GM18868 (cell line): ENCODE results near the gene SLC38A2.

Experiments
- ATAC-seq: cut with Tn5 transposase; IDR thresholded peaks from one replicate; pipeline ENCODE4 v1.9.1; 2021; ENCODE audit warnings: mild to moderate bottlenecking, moderate library complexity; ENCODE audit not compliant: unreplicated experiment

SLC38A2 gene

DNA sequence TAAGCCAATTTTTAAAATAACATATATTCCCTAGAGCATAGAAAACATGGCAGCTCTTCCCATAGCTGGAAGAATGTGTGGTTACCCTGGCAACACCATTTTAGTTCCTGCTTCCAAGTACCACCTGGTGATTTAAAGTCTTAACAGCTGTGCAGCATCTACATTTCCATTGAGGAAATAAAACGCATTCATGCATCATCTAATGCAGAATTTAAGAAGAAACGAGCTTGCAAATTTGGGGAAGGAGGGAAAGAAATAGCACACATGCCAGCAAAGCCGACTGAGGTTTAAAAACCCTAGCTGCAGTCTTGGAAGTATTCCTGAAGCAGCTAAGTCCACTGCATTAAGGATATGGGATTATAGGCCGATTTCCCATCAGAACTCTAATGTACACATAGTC, 22.8 kb upstream of the SLC38A2 start:
- no peak for ATAC-seq

DNA sequence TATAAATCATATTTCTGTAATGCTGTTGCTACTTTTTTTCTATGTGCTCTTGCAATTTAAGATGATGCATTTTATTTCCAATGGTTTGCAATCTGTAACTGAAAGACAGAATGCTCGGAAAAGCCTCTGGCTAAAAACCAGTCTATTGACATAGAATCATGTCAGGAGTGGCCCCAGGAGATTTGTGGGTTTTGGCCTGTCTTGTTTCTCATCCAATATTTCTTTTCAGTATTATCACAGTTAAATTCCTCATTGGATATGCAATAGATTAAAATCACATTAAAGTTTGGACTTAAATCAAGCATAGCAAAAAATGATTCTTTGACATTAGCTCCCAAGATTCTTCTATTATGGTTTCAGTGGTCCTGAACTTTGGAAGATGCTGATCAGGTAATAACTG, 19.1 kb upstream of the SLC38A2 start:
- no peak for ATAC-seq

DNA sequence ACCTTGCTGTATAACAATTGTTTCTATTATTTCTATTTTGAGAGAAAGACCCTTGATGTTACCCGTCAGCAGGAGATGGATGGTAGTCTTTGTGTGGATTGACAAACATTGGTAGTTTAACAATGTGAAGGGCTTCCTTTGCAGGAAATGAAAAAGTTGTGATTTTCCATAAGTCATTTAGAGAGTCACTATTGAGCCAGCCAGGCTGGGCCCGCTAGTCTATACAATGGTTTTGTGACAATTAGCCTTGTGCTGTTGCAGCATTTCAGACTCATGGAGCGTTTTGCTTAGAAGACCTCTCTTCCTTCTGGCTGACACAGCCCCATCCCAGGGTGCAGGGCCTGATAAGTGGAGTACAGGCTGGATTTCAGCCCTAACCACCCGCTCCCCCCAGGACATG, 18.3 kb upstream of the SLC38A2 start:
- ATAC-seq, result no peak

DNA sequence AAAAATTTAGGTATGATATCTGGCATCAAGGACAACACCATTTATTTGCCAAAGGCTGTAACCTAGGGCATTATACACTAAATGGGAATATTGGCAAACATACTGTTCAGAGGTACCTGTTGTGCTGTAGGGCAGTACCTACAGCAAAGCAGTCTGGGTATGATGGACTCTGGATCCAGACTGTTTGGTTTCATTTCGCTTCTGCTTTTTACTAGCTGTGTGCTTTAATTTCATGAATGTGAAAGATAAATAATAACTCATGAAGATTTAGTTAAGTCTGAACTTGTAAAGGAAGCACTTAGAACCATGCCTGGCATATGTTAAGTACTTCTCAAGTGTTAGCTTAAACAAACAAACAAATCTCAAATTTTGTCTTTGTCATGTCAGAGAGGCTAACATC, 17.7 kb upstream of the SLC38A2 start:
- no peak for ATAC-seq

DNA sequence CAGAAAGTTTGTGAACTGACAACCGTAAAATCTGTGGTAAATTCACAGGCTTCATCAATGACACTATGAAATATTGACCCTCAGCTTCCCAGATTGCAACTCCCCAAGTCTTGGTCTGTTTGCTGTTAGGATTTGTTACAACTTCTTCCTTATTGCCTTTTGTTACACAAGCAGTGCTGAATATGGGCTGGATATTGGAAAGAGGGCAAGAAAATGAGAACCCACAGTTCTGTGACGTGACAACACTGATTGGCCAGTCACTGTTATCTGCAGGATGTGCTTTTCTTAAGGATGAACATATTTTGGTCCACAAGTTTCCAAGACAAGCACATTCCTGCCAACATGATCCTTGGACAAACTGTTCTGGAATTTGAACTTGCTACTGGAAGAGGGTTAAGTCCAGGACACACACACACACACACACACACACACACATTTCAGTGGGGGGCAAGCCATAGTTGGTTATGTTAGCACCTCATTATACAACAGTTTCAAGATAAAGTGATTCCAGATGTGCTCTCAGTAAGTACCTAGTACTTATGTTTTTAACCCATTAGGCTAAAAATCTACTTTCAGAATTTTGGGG, 16.6 kb upstream of the SLC38A2 start:
- no peak for ATAC-seq

DNA sequence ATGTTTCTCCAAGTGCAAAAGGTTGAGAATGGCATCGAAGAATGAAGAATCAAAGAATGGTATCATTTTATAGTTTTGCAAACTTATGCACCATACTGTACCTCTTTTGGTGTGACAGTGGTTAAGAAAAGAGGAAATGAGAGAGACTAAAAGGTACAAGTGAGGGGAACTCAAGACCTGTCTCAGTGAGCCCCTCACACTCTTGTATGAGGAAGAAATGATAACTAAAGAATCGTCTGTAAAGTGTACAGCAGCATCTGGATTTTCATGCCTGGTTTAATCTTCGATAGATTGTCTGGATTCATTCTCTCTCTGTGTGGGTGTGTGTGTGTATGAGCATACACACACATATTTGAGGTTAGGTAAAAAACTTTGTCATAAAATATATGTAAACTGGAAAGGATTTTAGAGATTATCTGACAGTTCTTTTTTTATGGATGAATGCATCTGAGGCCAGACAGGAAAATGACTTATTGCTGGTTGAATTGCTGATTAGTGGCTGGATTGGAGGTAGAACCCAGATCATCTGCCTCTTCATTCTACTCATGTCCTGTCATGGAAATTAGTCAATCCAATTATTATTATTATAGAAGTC, 16.0 kb upstream of the SLC38A2 start:
- peak; percentile 69 for ATAC-seq

DNA sequence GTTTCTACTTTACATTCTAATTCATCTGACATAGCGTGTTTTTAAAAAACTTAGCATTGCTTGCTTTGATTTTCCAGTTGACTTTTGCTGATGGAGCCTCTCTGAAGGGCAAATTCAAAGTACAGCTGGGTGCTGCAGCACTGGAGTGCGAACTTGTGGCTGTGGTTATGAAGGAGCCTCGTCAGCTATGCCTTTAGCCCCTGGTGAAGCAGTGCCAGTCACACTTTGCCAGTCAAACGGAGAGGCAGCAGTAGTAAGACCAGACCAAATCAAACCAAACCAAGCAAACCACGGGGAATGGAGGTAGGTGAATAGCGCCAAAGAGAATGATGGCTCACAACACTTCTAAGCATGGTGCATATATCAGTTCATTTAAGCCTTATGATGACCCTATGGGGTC, 15.1 kb upstream of the SLC38A2 start:
- peak; percentile 12 for ATAC-seq

DNA sequence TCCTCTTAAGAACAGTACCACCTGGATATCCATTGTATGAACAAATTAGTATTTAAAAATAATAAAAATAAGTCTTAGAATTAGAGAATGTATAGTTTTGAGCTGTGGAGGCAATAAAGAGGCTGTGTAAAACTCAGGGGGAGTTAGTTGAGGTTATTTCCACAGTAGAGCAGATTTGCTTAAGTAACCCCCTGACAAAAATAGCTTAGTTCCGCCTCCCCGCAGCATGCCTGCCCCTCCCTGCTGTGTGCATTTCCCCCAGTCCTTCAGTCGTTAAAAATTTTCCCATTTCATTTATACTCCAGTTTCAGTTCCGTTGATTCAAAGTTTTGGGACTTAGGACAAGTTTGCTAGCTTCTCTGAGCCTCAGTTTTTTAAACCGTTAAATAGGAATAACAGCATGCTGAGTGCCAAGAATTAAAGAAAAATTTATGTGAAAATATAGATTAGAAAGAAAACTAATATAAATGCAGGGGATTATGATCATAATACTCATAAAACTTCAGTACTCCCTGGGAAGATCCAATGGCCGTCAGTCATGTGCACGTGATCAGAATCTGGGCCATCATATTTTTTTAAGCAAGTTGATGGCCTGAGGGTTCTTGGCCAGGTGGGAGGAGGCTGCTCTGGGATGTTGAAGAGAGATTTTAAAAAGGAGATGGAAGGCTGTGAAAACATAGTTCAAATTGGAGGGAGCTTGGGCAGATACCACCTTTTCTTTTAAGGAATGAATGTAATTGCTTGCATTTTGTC, 14.5 kb upstream of the SLC38A2 start:
- peak; percentile 33 for ATAC-seq

DNA sequence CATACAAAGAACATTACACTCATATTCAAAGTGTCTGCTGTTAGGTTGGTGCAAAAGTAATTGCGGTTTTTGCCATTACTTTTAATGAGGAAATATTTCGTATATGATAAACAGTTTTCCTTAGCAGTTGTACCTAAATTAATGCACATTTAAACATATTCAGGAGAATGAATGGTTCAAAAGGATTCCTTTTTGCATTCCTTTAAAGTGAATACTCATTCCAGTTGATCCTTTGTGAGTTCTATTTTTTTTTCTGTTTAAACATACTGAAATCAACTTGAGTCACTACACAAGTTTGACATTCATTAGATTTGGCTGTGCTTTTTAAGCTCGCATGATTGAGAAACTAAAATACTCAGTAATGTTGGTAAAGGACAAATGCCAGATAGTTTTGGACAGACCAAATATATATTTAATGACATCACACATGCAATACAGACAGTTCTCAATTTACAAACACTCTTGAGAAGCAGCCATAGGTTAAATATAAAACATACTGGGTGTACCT, 13.8 kb upstream of the SLC38A2 start:
- no peak for ATAC-seq

DNA sequence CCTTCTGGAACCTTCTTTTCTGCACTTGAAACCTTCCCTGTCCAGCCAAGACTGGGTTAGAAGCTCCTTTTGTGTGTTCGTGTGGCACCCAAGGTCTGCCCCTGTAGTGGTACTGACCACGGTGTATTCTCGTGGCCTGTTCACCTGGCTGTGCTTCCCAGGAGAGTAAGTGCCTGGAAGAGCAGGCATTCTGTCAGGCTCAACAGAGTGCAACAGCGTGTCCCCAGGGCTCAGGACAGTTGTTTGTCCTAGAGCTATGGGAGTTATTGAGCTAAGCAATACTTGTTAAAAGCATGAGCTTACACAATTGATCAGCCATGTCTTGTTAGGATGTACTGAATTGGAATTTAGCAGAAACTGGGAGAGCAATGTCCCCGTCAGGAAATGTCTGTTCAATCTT, 12.9 kb upstream of the SLC38A2 start:
- ATAC-seq, result no peak

DNA sequence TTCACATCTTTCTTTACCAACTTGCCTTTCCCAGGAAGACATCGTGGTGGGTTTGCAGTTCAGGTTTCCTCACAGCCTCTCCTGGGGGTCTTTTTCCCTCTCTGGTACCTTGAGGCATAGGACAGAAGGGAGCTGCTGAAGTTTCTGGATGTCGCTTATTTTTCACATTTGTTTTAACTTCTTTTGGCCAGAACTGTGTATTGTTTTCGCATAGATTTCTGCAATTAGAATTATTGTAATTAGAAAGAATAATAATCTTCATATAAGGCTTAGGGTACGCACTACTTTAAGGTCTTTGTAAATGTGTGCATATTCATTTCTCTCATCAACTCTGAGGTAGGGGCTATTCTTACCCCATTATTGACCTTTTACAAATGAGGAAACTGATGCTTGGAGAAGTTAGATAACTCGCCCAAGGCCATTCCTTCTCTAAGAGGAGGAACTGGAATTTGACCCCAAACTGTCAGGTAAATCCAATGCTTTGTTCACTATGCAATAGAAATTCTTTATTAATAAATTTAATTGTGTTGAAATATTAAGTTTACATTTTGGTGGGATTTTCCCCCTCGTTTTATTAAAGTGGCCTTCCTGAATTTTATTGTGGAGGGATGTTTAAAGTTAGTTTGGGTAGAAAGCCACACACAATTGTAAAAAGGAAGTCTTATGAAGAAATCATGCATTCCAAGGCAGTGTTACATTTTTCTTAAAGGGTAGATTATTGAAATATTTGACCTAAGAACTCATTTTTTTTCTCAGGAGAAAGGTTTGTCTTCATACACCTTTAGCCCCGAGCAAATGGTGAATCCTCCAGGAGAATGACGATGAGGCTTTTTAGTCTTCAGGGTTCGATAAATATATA, 12.1 kb upstream of the SLC38A2 start:
- no peak for ATAC-seq

DNA sequence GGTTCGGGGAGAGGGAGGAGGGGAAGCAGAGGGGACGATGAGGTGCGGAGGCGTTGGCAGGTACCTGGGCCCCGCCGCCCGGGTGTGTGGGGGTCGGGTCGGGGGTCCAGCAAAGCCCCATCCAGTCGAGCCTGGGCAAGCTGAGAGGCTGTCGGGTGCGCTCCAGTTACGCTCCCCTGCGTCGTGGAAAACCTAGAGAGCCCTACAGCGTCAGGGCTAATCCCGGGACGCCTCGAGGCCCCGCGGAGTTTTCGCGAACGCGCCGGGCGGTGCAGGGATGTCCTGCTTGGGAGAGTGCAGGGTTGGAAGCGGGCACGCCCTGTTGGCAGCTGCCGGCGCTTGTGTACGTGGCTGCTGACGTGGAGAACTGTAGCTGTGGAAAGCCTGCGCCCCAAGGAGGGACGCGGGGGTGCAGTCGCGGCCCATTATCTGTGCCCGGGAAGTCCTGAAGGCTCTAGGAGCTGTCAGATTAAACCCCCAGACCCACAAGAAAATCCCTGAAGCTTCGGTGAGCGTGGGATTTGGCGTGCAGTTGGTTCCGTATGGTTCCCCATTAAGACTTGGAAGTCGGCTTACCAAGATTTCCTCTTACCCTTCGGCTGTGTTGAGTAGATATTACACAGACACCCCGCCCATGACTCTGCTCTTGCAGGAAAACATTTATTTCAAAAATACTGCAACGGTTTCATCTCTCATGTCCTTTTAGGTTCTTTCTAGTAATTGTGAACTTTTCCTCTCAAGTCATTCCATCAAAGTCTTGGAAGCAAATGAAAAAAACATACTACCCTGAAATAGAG, 11.3 kb upstream of the SLC38A2 start:
- peak; percentile 36 for ATAC-seq

DNA sequence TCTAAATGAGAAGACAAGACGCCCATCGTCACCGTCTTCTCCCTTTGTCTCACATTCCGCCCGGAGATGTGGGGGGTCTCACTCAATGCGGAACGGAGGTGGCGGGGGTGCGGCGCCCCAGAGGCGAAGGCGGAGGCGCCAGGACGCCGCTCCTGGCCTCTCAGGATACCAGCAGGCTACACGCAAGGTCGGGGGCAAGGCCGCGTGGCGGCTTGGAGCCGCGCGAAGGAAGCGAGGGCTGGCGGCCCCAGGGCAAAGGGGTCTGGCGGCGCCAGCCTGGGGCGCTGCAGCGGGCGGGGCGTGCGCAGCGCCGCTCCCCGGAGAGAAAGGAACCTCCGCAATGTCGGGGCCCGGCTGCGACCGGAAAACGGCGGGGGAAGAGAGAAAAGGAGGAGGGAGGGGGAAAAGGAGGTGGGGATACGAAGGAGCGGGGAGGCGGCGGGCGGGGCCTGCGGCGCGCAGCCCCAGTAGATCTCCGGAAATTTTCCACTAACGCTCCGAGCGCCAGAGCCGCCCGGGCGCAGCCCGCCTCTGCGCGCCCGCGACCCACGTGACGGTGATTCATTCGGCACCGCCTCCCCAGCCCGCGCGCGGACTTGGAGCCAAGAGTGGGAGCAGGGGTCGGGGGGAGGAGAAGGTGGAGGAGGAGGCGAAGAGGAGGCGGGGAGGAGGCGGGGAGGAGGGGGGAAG, 10.5 kb upstream of the SLC38A2 start:
- ATAC-seq, result peak; percentile 66

DNA sequence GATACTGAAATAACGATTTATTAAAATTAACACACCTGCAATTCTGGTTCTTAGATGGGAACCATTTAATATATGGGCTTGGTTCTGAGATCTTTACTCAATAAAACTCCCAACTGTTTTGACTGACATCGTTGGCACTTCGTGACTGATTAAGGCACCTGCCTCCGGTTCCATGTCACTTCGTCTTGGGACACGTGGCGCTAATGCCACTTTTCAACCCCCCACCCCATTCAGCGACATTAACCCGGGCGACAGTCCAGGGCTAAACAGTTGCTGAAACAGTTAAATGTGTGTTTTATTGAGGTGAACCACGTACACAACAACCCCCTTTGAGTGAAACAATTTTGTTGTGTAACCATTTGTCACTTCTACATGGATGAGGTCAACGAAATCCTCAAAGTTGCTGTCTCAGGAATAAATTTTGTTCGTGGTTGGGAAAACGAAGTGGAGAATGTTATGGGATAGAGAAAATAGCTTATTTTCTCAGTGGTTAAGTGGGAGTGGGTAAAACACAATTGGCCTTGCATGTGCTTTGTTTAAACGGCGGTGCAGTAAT, 9.9 kb upstream of the SLC38A2 start:
- no peak for ATAC-seq

DNA sequence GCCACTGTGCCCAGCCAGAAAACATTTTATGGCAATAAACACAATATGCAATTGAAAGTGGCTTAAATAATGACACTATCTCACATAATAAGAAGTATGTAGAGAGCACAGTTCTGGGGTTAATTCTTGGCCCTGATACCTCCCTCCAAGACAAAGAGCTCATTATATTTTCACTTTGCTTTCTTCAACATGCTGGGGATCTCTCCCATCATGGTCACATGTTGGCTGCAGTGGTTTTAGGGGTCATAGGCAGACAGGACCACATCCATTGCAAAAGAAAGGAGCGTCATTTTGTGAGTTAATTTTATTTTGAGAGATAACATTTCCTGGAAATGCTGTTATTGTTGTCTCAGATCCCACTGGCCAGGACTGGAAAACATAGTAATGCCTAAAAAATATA, 8.3 kb upstream of the SLC38A2 start:
- no peak for ATAC-seq

DNA sequence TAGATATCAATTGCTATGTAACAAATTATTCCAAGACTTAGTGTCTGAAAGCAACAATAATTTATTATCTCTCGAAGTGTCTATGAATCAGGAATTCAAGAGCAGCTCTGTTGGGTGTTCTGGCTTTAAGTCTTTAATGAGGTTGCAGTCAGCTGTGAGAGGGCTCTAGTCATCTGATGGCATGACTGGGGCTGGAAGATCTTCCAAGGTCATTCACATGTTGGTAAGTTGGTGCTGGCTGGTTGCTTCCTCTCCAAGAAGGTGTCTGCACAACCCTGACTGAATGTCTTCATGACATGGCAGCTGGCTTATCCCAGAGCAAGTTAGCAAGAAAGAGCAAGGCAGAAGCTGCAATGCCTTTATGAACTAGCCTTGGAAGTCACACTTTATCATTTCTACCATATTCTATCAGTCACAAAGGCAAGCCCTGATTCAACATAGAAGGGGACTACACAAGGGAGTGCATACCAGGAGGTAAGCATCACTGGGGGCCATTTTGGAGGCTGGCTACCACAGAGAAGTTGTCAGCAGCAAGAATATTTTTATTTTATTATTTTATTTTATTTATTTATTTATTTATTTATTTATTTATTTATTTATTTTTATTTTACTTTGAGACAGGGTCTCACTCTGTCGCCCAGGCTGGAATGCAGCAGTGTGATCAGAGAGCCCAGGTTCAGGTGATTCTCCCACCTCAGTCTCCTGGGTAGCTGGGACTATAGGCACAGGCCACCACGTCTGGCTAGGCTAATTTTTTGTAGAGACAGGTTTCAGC, 7.6 kb upstream of the SLC38A2 start:
- ATAC-seq, result no peak

DNA sequence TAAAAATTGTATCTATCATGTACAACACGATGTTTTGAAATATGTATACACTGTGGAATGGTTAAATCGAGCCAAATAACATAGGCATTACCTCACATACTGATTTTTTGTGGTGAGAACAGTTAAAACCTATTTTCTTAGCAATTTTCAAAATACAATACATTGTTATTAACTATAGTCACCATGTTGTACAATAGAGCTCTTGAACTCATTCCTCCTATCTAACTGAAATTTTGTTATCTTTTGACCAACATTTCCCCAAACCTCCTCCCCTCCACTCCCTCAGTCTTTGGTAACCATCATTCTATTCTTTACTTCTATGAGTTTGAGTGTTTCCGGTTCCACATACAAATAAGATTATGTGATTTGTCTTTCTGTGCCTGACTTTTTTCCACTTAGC, 6.8 kb upstream of the SLC38A2 start:
- ATAC-seq, result no peak

DNA sequence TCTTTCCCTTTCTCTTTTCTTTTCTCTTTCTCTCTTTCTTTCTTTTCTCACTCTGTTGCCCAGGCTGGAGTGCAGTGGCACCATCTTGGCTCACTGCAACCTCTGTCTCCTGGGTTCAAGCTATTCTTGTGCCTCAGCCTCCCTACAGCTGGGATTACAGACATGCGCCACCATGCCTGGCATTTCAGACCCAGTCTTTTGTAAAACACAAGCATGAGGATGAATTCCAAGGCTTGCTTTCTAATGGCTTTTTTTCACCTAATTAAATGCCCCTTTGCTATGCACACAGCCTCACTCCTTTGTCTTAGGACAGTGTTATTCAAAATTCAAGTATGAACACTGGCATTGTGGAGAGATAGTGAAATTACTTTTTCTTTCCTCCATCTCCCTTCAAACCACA, 6.0 kb upstream of the SLC38A2 start:
- no peak for ATAC-seq

DNA sequence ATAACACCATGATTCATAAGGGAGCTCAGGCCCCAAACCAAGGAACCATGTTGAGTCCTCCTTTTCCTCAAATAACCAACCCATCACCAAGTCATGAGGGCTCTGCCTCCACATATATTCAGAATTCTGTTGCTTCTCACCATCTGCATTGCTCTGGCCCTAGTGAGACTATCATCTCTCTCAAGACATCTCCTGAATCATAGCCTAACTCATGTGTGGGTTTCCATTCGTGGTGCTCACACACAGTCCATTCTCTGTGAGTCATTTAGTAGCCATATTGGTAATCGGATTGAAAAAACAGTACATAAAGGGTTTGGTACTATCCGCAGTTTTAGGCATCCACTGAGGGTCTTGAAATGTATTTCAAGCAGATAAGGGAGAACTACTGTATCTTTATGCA, 5.1 kb upstream of the SLC38A2 start:
- no peak for ATAC-seq
